Measurements from ENCODE around the gene ZNRF1. TPM values are rescaled to one million over a fixed set of nuclear protein-coding genes. Genes with fewer than 3 reads are reported as not detected.

ZNRF1 gene
- total and polyA plus RNA-seq, 4 donors, result 7.9 to 10.9 (median 9.2) TPM

- Histone ChIP-seq H3K27ac (ENCODE audit: low read depth in 1 of 2, low read length in 2 of 2) (no peak overlapping the region), H3K27me3 (ENCODE audit: control insufficient read depth in 4 of 4, insufficient read depth in 4 of 4, low read length in 3 of 4) (no peaks in the 10 kb centered on the region), H3K36me3 (ENCODE audit: control insufficient read depth in 4 of 4, insufficient read depth in 3 of 4, low read depth in 1 of 4, low read length in 3 of 4) (peaks cover 0 to 3% (median 0%) of the 10 kb centered on the region in 4 donors), H3K9ac (ENCODE audit: low read depth in 1 of 2, low read length in 2 of 2) (no peak overlapping the region), H3K9me3 (ENCODE audit: control insufficient read depth in 4 of 4, low read length in 3 of 4) (no peaks in the 10 kb centered on the region), H3K4me3 (ENCODE audit: low read depth in 1 of 3, low read length in 3 of 3) (no peak overlapping the region), H3K4me1 (ENCODE audit: control insufficient read depth in 4 of 4, insufficient read depth in 4 of 4, low read length in 3 of 4) (peaks cover 5 to 20% (median 12%) of the 10 kb centered on the region in 4 donors)
- 95% methylated on average over 5 of the region's 5 CpGs for WGBS
- DNase-seq (ENCODE audit: low spot score), result no peak
- TF ChIP-seq ZBTB33 (IDR thresholded peaks at IDR 0.05), result no peak
- TF ChIP-seq YY1 (IDR thresholded peaks at IDR 0.05), result no peak
- no peak for TF ChIP-seq FOXA2 (IDR thresholded peaks at IDR 0.05)
These were observed 5.1 kb downstream of the ZNRF1 start for GRCh38 chr16:75003931-75004330.

GRCh38 chr16:75004460-75004859 is 5.6 kb downstream of the ZNRF1 start:
- Histone ChIP-seq H3K9ac (ENCODE audit: low read depth in 1 of 2, low read length in 2 of 2) (no peak overlapping the region), H3K27me3 (ENCODE audit: control insufficient read depth in 4 of 4, insufficient read depth in 4 of 4, low read length in 3 of 4) (no peaks in the 10 kb centered on the region), H3K4me3 (ENCODE audit: low read depth in 1 of 3, low read length in 3 of 3) (no peak overlapping the region), H3K36me3 (ENCODE audit: control insufficient read depth in 4 of 4, insufficient read depth in 3 of 4, low read depth in 1 of 4, low read length in 3 of 4) (peaks cover 0 to 3% (median 0%) of the 10 kb centered on the region in 4 donors), H3K4me1 (ENCODE audit: control insufficient read depth in 4 of 4, insufficient read depth in 4 of 4, low read length in 3 of 4) (peaks cover 4 to 18% (median 12%) of the 10 kb centered on the region in 4 donors), H3K27ac (ENCODE audit: low read depth in 1 of 2, low read length in 2 of 2) (no peak overlapping the region), H3K9me3 (ENCODE audit: control insufficient read depth in 4 of 4, low read length in 3 of 4) (no peaks in the 10 kb centered on the region)
- TF ChIP-seq GABPA (IDR thresholded peaks at IDR 0.05 in 1 of 2, conservative IDR thresholded peaks at IDR 0.05 in 1 of 2) (no peak), TAF1 (conservative IDR thresholded peaks at IDR 0.05) (no peak), NR2F2 (IDR thresholded peaks at IDR 0.05) (no peak), JUND (IDR thresholded peaks at IDR 0.05) (no peak), EGR1 (IDR thresholded peaks at IDR 0.05; ENCODE audit: low read depth in 2 of 2) (no peak), CTCF (IDR thresholded peaks at IDR 0.05; ENCODE audit: low read depth, low read length, missing input control) (no peak), FOXA2 (IDR thresholded peaks at IDR 0.05) (no peak), SP1 (IDR thresholded peaks at IDR 0.05) (no peak), MAX (IDR thresholded peaks at IDR 0.05) (no peak), YY1 (IDR thresholded peaks at IDR 0.05) (no peak)
- no peak for DNase-seq (ENCODE audit: low spot score)
- WGBS, result 98% methylated on average over 3 of the region's 3 CpGs

- H3K27ac ChIP-seq (ENCODE audit: low read depth in 1 of 2, low read length in 2 of 2), result no peak overlapping the region
- WGBS, result 93% methylated on average over 4 of the region's 4 CpGs
- no peaks in the 10 kb centered on the region for H3K9me3 ChIP-seq (ENCODE audit: control insufficient read depth in 4 of 4, low read length in 3 of 4)
- TF ChIP-seq ATF3 (IDR thresholded peaks at IDR 0.05), result no peak
- no peak for TF ChIP-seq YY1 (IDR thresholded peaks at IDR 0.05)
- TF ChIP-seq CTCF (IDR thresholded peaks at IDR 0.05; ENCODE audit: low read depth, low read length, missing input control), result no peak
- TF ChIP-seq GABPA (IDR thresholded peaks at IDR 0.05 in 1 of 2, conservative IDR thresholded peaks at IDR 0.05 in 1 of 2), result no peak
- TF ChIP-seq FOXA2 (IDR thresholded peaks at IDR 0.05), result no peak
- TF ChIP-seq FOXA1 (IDR thresholded peaks at IDR 0.05), result no peak
- no peak for TF ChIP-seq RAD21 (IDR thresholded peaks at IDR 0.05)
- no peak for TF ChIP-seq ZBTB33 (IDR thresholded peaks at IDR 0.05)
- TF ChIP-seq EGR1 (IDR thresholded peaks at IDR 0.05; ENCODE audit: low read depth in 2 of 2), result no peak
- no peak for TF ChIP-seq TAF1 (conservative IDR thresholded peaks at IDR 0.05)
- TF ChIP-seq MAX (IDR thresholded peaks at IDR 0.05), result no peak
- no peak overlapping the region for H3K9ac ChIP-seq (ENCODE audit: low read depth in 1 of 2, low read length in 2 of 2)
- H3K4me1 ChIP-seq (ENCODE audit: control insufficient read depth in 4 of 4, insufficient read depth in 4 of 4, low read length in 3 of 4), result peaks cover 1 to 6% (median 3%) of the 10 kb centered on the region in 4 donors
- no peak overlapping the region for H3K4me3 ChIP-seq (ENCODE audit: low read depth in 1 of 3, low read length in 3 of 3)
- H3K36me3 ChIP-seq (ENCODE audit: control insufficient read depth in 4 of 4, insufficient read depth in 3 of 4, low read depth in 1 of 4, low read length in 3 of 4), result peaks cover 0 to 3% (median 0%) of the 10 kb centered on the region in 4 donors
- DNase-seq (ENCODE audit: low spot score), result no peak
- H3K27me3 ChIP-seq (ENCODE audit: control insufficient read depth in 4 of 4, insufficient read depth in 4 of 4, low read length in 3 of 4), result no peaks in the 10 kb centered on the region
These were observed 6.9 kb downstream of the ZNRF1 start for GRCh38 chr16:75005697-75006096.
